ENCODE results near the gene SLC28A3.

The SLC28A3 gene

DNA sequence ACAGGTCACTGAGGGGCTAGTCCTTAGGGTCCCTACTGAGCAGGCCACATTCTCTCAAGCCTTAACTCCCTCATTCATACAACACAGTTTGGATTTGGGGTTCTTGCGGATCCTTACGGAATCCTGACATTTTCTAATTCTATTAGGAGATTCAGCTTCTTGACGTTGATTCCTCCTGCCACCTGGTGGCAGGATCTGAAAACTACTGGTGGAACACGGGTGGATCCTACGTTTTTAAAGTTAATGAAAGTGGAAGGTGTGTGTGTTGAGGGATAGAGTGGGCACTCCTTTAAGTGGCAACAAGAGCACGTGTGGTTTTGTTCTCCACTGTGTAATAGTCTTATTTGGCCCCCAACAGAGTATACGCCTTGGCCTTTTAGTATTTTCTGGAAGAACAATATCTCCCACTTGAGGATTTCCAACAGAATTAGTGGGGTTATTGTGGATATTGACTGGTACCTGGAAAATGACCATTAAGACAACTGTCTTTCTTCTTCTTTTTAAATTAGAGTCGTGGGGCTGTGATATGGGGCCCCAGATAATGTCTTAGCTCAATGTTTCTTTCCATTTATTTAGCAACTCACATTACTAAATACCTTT is 25.2 kb downstream of the SLC28A3 start:
- Histone ChIP-seq H3K4me3 (ENCODE audit: low read length, poor library complexity, severe bottlenecking) (no peak overlapping the region), H3K4me1 (ENCODE audit: insufficient read depth, low read length, poor library complexity, severe bottlenecking) (no peaks in the 10 kb centered on the region), H3K9me2 (replicated peaks; ENCODE audit: low read depth, low read length) (no peaks in the 10 kb centered on the region), H3K4me2 (ENCODE audit: low read depth, low read length, poor library complexity, severe bottlenecking) (peak overlapping the region; percentile 7), H3F3A (ENCODE audit: low read depth) (no peaks in the 10 kb centered on the region), H3K79me2 (ENCODE audit: insufficient read depth, low read length) (no peaks in the 10 kb centered on the region), H3K36me3 (ENCODE audit: insufficient read depth, low read length) (no peaks in the 10 kb centered on the region), H3K27me3 (ENCODE audit: insufficient read depth, low read length, poor library complexity, severe bottlenecking) (no peaks in the 10 kb centered on the region), H2AFZ (ENCODE audit: low read length) (peak overlapping the region; percentile 85; the same call in 1 of the 2 replicates), H4K20me1 (ENCODE audit: insufficient read depth, low read length, poor library complexity, severe bottlenecking) (no peaks in the 10 kb centered on the region), H3K9ac (ENCODE audit: low read depth, low read length, poor library complexity, severe bottlenecking) (no peak overlapping the region), H3K9me3 (ENCODE audit: insufficient read depth, low read depth, low read length) (no peaks in the 10 kb centered on the region)
- TF ChIP-seq, protein P1, sequence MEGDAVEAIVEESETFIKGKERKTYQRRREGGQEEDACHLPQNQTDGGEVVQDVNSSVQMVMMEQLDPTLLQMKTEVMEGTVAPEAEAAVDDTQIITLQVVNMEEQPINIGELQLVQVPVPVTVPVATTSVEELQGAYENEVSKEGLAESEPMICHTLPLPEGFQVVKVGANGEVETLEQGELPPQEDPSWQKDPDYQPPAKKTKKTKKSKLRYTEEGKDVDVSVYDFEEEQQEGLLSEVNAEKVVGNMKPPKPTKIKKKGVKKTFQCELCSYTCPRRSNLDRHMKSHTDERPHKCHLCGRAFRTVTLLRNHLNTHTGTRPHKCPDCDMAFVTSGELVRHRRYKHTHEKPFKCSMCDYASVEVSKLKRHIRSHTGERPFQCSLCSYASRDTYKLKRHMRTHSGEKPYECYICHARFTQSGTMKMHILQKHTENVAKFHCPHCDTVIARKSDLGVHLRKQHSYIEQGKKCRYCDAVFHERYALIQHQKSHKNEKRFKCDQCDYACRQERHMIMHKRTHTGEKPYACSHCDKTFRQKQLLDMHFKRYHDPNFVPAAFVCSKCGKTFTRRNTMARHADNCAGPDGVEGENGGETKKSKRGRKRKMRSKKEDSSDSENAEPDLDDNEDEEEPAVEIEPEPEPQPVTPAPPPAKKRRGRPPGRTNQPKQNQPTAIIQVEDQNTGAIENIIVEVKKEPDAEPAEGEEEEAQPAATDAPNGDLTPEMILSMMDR (conservative IDR thresholded peaks at IDR 0.05; ENCODE audit: low read length), result peak; percentile 90
- TF ChIP-seq EZH2phosphoT487 (IDR thresholded peaks at IDR 0.05; ENCODE audit: borderline replicate concordance), result no peak

DNA sequence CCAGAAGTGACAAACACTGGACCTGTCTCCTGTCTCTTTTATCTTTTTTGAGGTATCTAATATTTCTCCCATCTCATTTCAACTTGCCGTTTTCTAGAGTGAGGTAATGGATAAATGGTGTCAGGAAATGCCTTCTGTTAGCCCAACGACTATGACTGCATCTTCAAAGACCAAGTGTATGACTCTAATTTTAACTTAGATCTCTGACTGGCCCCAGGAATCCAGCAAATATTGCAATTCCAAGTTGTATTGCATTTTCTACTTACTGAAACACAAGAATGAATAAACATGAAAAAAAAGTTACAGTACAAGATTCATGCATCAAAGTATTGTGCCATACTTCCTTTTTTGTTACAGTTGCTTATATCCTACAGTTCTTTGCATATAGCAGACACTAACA is 26.3 kb downstream of the SLC28A3 start:
- TF ChIP-seq EZH2phosphoT487 (IDR thresholded peaks at IDR 0.05; ENCODE audit: borderline replicate concordance), result no peak
- TF ChIP-seq, protein P1 (conservative IDR thresholded peaks at IDR 0.05; ENCODE audit: low read length), result no peak
- no peak overlapping the region for H3K4me3 ChIP-seq (ENCODE audit: low read length, poor library complexity, severe bottlenecking)
- H3K36me3 ChIP-seq (ENCODE audit: insufficient read depth, low read length), result no peaks in the 10 kb centered on the region
- H3K9ac ChIP-seq (ENCODE audit: low read depth, low read length, poor library complexity, severe bottlenecking), result no peak overlapping the region
- H3K4me2 ChIP-seq (ENCODE audit: low read depth, low read length, poor library complexity, severe bottlenecking), result no peak overlapping the region
- no peaks in the 10 kb centered on the region for H3K9me2 ChIP-seq (replicated peaks; ENCODE audit: low read depth, low read length)
- H2AFZ ChIP-seq (ENCODE audit: low read length), result peak overlapping the region; percentile 70; the same call in 1 of the 2 replicates
- no peaks in the 10 kb centered on the region for H3K4me1 ChIP-seq (ENCODE audit: insufficient read depth, low read length, poor library complexity, severe bottlenecking)
- H4K20me1 ChIP-seq (ENCODE audit: insufficient read depth, low read length, poor library complexity, severe bottlenecking), result no peaks in the 10 kb centered on the region
- H3K9me3 ChIP-seq (ENCODE audit: insufficient read depth, low read depth, low read length), result no peaks in the 10 kb centered on the region
- H3K79me2 ChIP-seq (ENCODE audit: insufficient read depth, low read length), result no peaks in the 10 kb centered on the region
- no peaks in the 10 kb centered on the region for H3K27me3 ChIP-seq (ENCODE audit: insufficient read depth, low read length, poor library complexity, severe bottlenecking)
- H3F3A ChIP-seq (ENCODE audit: low read depth), result no peaks in the 10 kb centered on the region

DNA sequence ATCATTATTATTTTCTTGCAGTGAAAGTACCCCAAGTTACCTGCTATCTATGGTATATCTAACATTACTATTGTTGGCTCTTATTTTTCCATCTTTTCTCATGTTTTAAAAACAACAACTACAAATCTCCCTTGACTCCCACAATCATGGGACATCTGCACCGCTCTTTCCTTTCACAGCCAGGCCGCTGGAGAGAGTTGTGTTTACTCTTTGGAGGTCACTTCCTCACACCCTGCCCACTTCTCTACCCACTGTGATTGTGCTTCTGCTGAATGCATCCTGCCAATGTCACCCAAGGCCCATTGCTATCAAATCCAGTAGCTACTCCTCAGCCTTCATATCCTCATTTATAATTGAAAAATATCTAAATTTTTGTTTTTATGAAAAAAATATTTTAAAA is 29.7 kb downstream of the SLC28A3 start:
- Histone ChIP-seq H3K9me2 (replicated peaks; ENCODE audit: low read depth, low read length) (no peaks in the 10 kb centered on the region), H2AFZ (ENCODE audit: low read length) (no peak overlapping the region), H3K4me1 (ENCODE audit: insufficient read depth, low read length, poor library complexity, severe bottlenecking) (no peaks in the 10 kb centered on the region), H3K4me3 (ENCODE audit: low read length, poor library complexity, severe bottlenecking) (no peak overlapping the region), H4K20me1 (ENCODE audit: insufficient read depth, low read length, poor library complexity, severe bottlenecking) (no peaks in the 10 kb centered on the region), H3K9me3 (ENCODE audit: insufficient read depth, low read depth, low read length) (no peaks in the 10 kb centered on the region), H3K4me2 (ENCODE audit: low read depth, low read length, poor library complexity, severe bottlenecking) (no peak overlapping the region), H3K27me3 (ENCODE audit: insufficient read depth, low read length, poor library complexity, severe bottlenecking) (no peaks in the 10 kb centered on the region), H3F3A (ENCODE audit: low read depth) (no peaks in the 10 kb centered on the region), H3K9ac (ENCODE audit: low read depth, low read length, poor library complexity, severe bottlenecking) (no peak overlapping the region), H3K79me2 (ENCODE audit: insufficient read depth, low read length) (no peaks in the 10 kb centered on the region), H3K36me3 (ENCODE audit: insufficient read depth, low read length) (no peaks in the 10 kb centered on the region)
- TF ChIP-seq EZH2phosphoT487 (IDR thresholded peaks at IDR 0.05; ENCODE audit: borderline replicate concordance), result no peak
- TF ChIP-seq, protein P1 (conservative IDR thresholded peaks at IDR 0.05; ENCODE audit: low read length), result no peak
